Measurements from ENCODE around the gene NMU. TPM values are rescaled to one million over a fixed set of nuclear protein-coding genes. Genes with fewer than 3 reads are reported as not detected.

The NMU gene
- total and polyA plus RNA-seq, 2 of the 4 experiments (the other 2 are of a cell fraction), result not detected

DNA sequence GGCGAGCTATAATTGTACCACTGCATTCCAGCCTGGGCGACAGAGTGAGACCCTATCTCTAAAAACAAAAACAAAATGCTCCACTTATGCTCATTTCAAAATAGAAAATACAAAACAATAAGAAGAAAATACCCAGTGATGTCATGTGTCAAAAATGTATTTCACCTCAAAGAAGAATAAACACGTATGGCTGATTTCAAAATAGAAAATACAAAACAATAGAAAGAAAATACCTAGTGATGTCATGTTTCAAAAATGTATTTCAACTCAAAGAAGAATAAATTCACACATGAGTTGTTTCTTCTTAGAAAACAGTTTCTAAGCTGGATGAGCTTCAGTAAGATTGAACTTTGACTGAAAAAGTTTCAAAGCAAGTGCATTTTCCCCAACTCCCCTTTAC is 23.8 kb downstream of the NMU start:
- Histone ChIP-seq H3K14ac (replicated peaks; ENCODE audit: low read depth, low read length) (no peak overlapping the region), H3K18ac (ENCODE audit: low read depth, low read length) (no peak overlapping the region), H4K91ac (ENCODE audit: insufficient read depth, low read depth, low read length) (no peak overlapping the region), H2BK15ac (ENCODE audit: low read depth, low read length) (no peak overlapping the region), H3K4ac (ENCODE audit: low read depth, low read length) (no peak overlapping the region), H2AK9ac (replicated peaks; ENCODE audit: low read depth, low read length, poor library complexity) (no peak overlapping the region), H2BK20ac (ENCODE audit: low read depth, low read length) (no peak overlapping the region), H3K4me3 (ENCODE audit: insufficient read depth, low read depth, low read length) (no peak overlapping the region), H3K27ac (ENCODE audit: insufficient read depth, low read length) (no peak overlapping the region), H4K20me1 (ENCODE audit: insufficient read depth, low read length) (no peaks in the 10 kb centered on the region), H3K4me1 (ENCODE audit: control insufficient read depth, insufficient read depth, low read length) (no peaks in the 10 kb centered on the region), H2BK5ac (ENCODE audit: low read depth, low read length, poor library complexity, severe bottlenecking) (no peak overlapping the region), H4K5ac (ENCODE audit: low read depth, low read length) (no peak overlapping the region), H3K9me3 (ENCODE audit: control insufficient read depth, insufficient read depth, low read length) (no peaks in the 10 kb centered on the region), H3K4me2 (ENCODE audit: low read depth, low read length) (no peak overlapping the region), H3K9me1 (ENCODE audit: insufficient read depth, low read length) (no peaks in the 10 kb centered on the region), H3K79me1 (ENCODE audit: low read depth in 1 of 2, low read length in 2 of 2) (no peaks in the 10 kb centered on the region), H2BK120ac (ENCODE audit: low read depth, low read length) (no peak overlapping the region), H3K23ac (ENCODE audit: low read depth, low read length) (no peak overlapping the region), H4K8ac (ENCODE audit: low read depth in 2 of 2, low read length in 2 of 2) (no peak overlapping the region), H3K56ac (ENCODE audit: extremely low read depth, insufficient read depth, low read length) (no peak overlapping the region), H2AK5ac (ENCODE audit: low read depth, low read length) (no peak overlapping the region), H3K9ac (ENCODE audit: low read depth, low read length) (no peak overlapping the region), H3K27me3 (ENCODE audit: control insufficient read depth, insufficient read depth, low read length) (0 out of 2 replicates have a peak, but pooled peaks cover 1% of the 10 kb centered on the region), H3K36me3 (ENCODE audit: control insufficient read depth, insufficient read depth, low read length) (no peaks in the 10 kb centered on the region), H2AFZ (replicated peaks; ENCODE audit: low read length, poor library complexity) (no peak overlapping the region)
- ChIA-PET CTCF (no interaction called here), POLR2A (ENCODE audit: unreplicated experiment) (no interaction called here)
- no CpG with 5 or more reads among the region's 3 CpGs for WGBS, 2 experiments (ENCODE audit: extremely low coverage in 2 of 2, insufficient read length in 1 of 2)
- no peak for ATAC-seq (ENCODE audit: low read depth)
- no peak for DNase-seq
- intact Hi-C loops (cut with micrococcal nuclease), result no loop called here
- TF ChIP-seq MAZ (IDR thresholded peaks at IDR 0.05; ENCODE audit: borderline replicate concordance, low read depth, low read length), result no peak
- TF ChIP-seq FOS (IDR thresholded peaks at IDR 0.05; ENCODE audit: low read depth, low read length), result no peak
- TF ChIP-seq MXI1 (IDR thresholded peaks at IDR 0.05; ENCODE audit: borderline replicate concordance, low read depth, low read length), result no peak
- TF ChIP-seq RAD21 (IDR thresholded peaks at IDR 0.05; ENCODE audit: low read length), result no peak
- TF ChIP-seq SMC3 (IDR thresholded peaks at IDR 0.05; ENCODE audit: low read depth, low read length), result no peak
- TF ChIP-seq POLR2A (IDR thresholded peaks at IDR 0.05; ENCODE audit: low read depth, low read length), result no peak
- TF ChIP-seq, protein P1, sequence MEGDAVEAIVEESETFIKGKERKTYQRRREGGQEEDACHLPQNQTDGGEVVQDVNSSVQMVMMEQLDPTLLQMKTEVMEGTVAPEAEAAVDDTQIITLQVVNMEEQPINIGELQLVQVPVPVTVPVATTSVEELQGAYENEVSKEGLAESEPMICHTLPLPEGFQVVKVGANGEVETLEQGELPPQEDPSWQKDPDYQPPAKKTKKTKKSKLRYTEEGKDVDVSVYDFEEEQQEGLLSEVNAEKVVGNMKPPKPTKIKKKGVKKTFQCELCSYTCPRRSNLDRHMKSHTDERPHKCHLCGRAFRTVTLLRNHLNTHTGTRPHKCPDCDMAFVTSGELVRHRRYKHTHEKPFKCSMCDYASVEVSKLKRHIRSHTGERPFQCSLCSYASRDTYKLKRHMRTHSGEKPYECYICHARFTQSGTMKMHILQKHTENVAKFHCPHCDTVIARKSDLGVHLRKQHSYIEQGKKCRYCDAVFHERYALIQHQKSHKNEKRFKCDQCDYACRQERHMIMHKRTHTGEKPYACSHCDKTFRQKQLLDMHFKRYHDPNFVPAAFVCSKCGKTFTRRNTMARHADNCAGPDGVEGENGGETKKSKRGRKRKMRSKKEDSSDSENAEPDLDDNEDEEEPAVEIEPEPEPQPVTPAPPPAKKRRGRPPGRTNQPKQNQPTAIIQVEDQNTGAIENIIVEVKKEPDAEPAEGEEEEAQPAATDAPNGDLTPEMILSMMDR (conservative IDR thresholded peaks at IDR 0.05; ENCODE audit: low read depth, low read length), result no peak
- no TSS peak for BruUV-seq (replicated peaks)
- dilution Hi-C loops (cut with HindIII; ENCODE audit: low sequenced_read_pairs, unreplicated experiment), result no loop called here
- in situ Hi-C loops (cut with MboI; ENCODE audit: low sequenced_read_pairs), result no loop called here
